ENCODE results near the gene CCT6B. TPM values are rescaled to one million over a fixed set of nuclear protein-coding genes. Genes with fewer than 3 reads are reported as not detected.
A peak's percentile ranks its signal among the peaks of the same experiment; 100 is the strongest.

Gene CCT6B
- total and polyA plus RNA-seq, 2 of the 13 experiments (the other 11 are each of a cell fraction or from before 2014, with no cell fraction given) = 0.41 to 1.4 TPM

- no peak for TF ChIP-seq IKZF5 (CRISPR knock-in tag; IDR thresholded peaks at IDR 0.05)
- TF ChIP-seq FOSL1 (CRISPR knock-in tag; IDR thresholded peaks at IDR 0.05; ENCODE audit: borderline replicate concordance) = no peak
- TF ChIP-seq ZNF616 (CRISPR knock-in tag; IDR thresholded peaks at IDR 0.05; ENCODE audit: low read depth) = 0 out of 2 replicates have a peak, but pooled peaks have one; percentile 64
- TF ChIP-seq HES4 (CRISPR knock-in tag; IDR thresholded peaks at IDR 0.05; ENCODE audit: borderline replicate concordance) = no peak
- TF ChIP-seq CC2D1A (CRISPR knock-in tag; IDR thresholded peaks at IDR 0.05) = no peak
- no peak for TF ChIP-seq HINFP (CRISPR knock-in tag; IDR thresholded peaks at IDR 0.05; ENCODE audit: low read depth)
- no peak for TF ChIP-seq RFX3 (CRISPR knock-in tag; IDR thresholded peaks at IDR 0.05)
- TF ChIP-seq YEATS2 (CRISPR knock-in tag; IDR thresholded peaks at IDR 0.05; ENCODE audit: borderline replicate concordance) = 0 out of 2 replicates have a peak, but pooled peaks have one; percentile 26
- TF ChIP-seq ZZZ3 (CRISPR knock-in tag; IDR thresholded peaks at IDR 0.05; ENCODE audit: borderline replicate concordance) = no peak
- TF ChIP-seq TARDBP (CRISPR knock-in tag; IDR thresholded peaks at IDR 0.05) = 0 out of 2 replicates have a peak, but pooled peaks have one; percentile 20
- TF ChIP-seq CENPT (CRISPR knock-in tag; IDR thresholded peaks at IDR 0.05; ENCODE audit: low read depth) = no peak
- 0 out of 2 replicates have a peak, but pooled peaks have one; percentile 32 for TF ChIP-seq ZNF589 (CRISPR knock-in tag; conservative IDR thresholded peaks at IDR 0.05)
- TF ChIP-seq ETS1 (CRISPR knock-in tag; IDR thresholded peaks at IDR 0.05) = no peak
- no peak for TF ChIP-seq ZNF275 (CRISPR knock-in tag; IDR thresholded peaks at IDR 0.05; ENCODE audit: borderline replicate concordance)
- TF ChIP-seq ZNF24 (IDR thresholded peaks at IDR 0.05) = 0 out of 2 replicates have a peak, but pooled peaks have one; percentile 25
- no peak for TF ChIP-seq ZEB1 (IDR thresholded peaks at IDR 0.05; ENCODE audit: insufficient replicate concordance, low read depth)
- no peak for TF ChIP-seq ZNF34 (CRISPR knock-in tag; IDR thresholded peaks at IDR 0.05; ENCODE audit: borderline replicate concordance)
- TF ChIP-seq ZBTB25 (CRISPR knock-in tag; IDR thresholded peaks at IDR 0.05) = no peak
- no peak; the same call in 1 of the 2 replicates for TF ChIP-seq ZNF740 (CRISPR knock-in tag; IDR thresholded peaks at IDR 0.05)
These were observed 19.6 kb upstream of the CCT6B start (continued) for GRCh38 chr17:34980681-34981537.
